Endothelial cell (in vitro differentiated cells): ENCODE data around the gene ZSCAN31. TPM values are rescaled to one million over a fixed set of nuclear protein-coding genes. Genes with fewer than 3 reads are reported as not detected.

ENCODE experiments used
- DNase-seq: peaks from one replicate; pipeline ENCODE4 v3.0.0; 2021; ENCODE audit warnings: low spot score
- H3K27ac Mint-ChIP-seq: one replicate; pipeline ENCODE4 v1.8.0; 2021; ENCODE audit warnings: mixed read lengths, inconsistent platforms; ENCODE audit not compliant: unreplicated experiment
- H3K27me3 Mint-ChIP-seq: one replicate; pipeline ENCODE4 v1.8.0; 2021; ENCODE audit warnings: mild to moderate bottlenecking, moderate library complexity, mixed read lengths, inconsistent platforms; ENCODE audit not compliant: unreplicated experiment
- H3K36me3 Mint-ChIP-seq: one replicate; pipeline ENCODE4 v1.8.0; 2021; ENCODE audit warnings: mild to moderate bottlenecking, low read depth, mixed read lengths, inconsistent platforms; ENCODE audit not compliant: unreplicated experiment
- H3K4me1 Mint-ChIP-seq: one replicate; pipeline ENCODE4 v1.8.0; 2021; ENCODE audit warnings: mild to moderate bottlenecking, mixed read lengths, inconsistent platforms; ENCODE audit not compliant: unreplicated experiment
- H3K4me3 Mint-ChIP-seq: one replicate; pipeline ENCODE4 v1.8.0; 2021; ENCODE audit warnings: mild to moderate bottlenecking, mixed read lengths, inconsistent platforms; ENCODE audit not compliant: unreplicated experiment
- H3K9me3 Mint-ChIP-seq: one replicate; pipeline ENCODE4 v1.8.0; 2021; ENCODE audit warnings: mixed read lengths, inconsistent platforms; ENCODE audit not compliant: unreplicated experiment
- long read RNA-seq: library from polyadenylated mRNA; unstranded; transcript quantifications from one replicate; pipeline ENCODE4 v2.0.0, GENCODE V29; 2020; ENCODE audit not compliant: unreplicated experiment
- total RNA-seq: library from RNA; stranded (reverse); fragmentation: NEBNext Ultra II Directional; extraction: Animal tissue kit (Norgen Biotek cat#: 25700); gene quantifications from one replicate; pipeline ENCODE4 v1.2.1, GENCODE V29; 2021; ENCODE audit not compliant: unreplicated experiment
- TF ChIP-seq, protein P1 (sequence below): fragments of 200-600 bp; sonication (generic); IDR thresholded peaks from one replicate; pipeline ENCODE4 v1.5.0; 2021; ENCODE audit warnings: antibody characterized with exemption; ENCODE audit not compliant: unreplicated experiment

The ZSCAN31 gene
- total RNA-seq, result 3.7 TPM
- long read RNA-seq, partial matches to known transcripts, result 0 of 1 reads
- long read RNA-seq, other reads (novel, unspliced or antisense), result 0 of 1 reads

DNA sequence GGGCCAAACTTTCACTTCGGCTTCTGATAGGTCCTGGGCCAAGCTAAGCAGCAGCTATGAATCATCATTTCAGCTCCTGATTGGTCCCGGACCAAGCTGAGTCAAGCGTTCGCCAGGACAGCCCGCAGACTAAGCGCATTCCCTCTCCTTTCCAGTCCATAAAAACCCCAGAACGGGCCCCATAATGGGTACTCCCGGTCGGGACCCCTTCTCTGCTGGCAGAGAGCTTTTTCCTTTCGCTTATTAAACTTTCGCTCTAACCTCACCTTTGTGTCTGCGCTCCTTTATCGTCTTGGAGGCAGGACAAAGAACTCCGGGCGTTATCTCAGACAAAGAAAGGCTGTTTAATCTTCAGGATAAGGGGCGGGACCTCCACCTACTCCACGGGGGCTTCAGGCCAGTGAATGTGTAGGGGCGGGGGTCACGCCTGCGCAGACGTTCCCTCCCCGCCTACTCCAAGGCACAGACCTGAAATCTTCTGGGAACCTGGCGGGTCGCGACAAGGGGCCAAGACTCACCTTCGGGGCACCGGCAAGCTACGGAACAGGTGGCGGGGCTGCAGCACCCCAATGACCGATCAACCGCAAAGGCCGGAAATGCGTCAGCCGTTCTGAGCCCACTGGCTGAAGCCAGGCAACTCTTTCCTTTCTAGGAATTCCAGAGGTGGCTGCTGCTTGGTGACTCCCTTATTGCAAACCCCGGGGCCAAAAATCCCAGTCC lies at the start of gene ZSCAN31:
Gene ZSCAN31, minus strand, starts transcription at position 585 of the 720 bp plus-strand sequence. CDS start 6,465 bp downstream, outside the sequence.
- peak; percentile 82 for DNase-seq
- no peaks in the 10 kb centered on the region for H3K27me3 Mint-ChIP-seq
- H3K36me3 Mint-ChIP-seq, result no peaks in the 10 kb centered on the region
- peaks cover 11% of the 10 kb centered on the region for H3K4me1 Mint-ChIP-seq
- H3K4me3 Mint-ChIP-seq, result no peak within 1 kb of the TSS
- TF ChIP-seq, protein P1, sequence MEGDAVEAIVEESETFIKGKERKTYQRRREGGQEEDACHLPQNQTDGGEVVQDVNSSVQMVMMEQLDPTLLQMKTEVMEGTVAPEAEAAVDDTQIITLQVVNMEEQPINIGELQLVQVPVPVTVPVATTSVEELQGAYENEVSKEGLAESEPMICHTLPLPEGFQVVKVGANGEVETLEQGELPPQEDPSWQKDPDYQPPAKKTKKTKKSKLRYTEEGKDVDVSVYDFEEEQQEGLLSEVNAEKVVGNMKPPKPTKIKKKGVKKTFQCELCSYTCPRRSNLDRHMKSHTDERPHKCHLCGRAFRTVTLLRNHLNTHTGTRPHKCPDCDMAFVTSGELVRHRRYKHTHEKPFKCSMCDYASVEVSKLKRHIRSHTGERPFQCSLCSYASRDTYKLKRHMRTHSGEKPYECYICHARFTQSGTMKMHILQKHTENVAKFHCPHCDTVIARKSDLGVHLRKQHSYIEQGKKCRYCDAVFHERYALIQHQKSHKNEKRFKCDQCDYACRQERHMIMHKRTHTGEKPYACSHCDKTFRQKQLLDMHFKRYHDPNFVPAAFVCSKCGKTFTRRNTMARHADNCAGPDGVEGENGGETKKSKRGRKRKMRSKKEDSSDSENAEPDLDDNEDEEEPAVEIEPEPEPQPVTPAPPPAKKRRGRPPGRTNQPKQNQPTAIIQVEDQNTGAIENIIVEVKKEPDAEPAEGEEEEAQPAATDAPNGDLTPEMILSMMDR, result no peak
- H3K27ac Mint-ChIP-seq, result no peak within 1 kb of the TSS
- no peaks in the 10 kb centered on the region for H3K9me3 Mint-ChIP-seq

DNA sequence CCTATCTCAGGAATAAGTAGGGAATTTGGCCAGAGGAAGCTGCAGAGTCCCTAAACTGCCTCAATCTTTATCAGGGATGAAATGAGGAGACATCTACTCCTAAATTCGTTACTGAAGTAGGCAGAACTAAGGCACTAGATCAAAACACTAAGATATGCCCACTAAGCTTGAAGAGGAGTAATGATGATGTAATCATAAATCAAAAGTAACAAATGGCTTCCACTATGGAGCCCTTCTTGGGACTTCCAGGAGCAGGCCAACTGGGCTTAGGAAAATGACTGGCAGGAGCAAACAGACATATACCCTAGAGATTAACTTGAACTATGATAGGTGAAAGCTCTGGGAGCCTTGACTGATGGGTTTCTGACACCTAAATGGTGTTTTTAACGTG lies 48.2 kb upstream of the ZSCAN31 start:
- no peaks in the 10 kb centered on the region for H3K27me3 Mint-ChIP-seq
- H3K9me3 Mint-ChIP-seq, result no peaks in the 10 kb centered on the region
- H3K36me3 Mint-ChIP-seq, result peaks cover 27% of the 10 kb centered on the region
- peaks cover 9% of the 10 kb centered on the region for H3K4me1 Mint-ChIP-seq
- TF ChIP-seq, protein P1, result no peak
- no peak overlapping the region for H3K4me3 Mint-ChIP-seq
- no peak overlapping the region for H3K27ac Mint-ChIP-seq
- no peak for DNase-seq

DNA sequence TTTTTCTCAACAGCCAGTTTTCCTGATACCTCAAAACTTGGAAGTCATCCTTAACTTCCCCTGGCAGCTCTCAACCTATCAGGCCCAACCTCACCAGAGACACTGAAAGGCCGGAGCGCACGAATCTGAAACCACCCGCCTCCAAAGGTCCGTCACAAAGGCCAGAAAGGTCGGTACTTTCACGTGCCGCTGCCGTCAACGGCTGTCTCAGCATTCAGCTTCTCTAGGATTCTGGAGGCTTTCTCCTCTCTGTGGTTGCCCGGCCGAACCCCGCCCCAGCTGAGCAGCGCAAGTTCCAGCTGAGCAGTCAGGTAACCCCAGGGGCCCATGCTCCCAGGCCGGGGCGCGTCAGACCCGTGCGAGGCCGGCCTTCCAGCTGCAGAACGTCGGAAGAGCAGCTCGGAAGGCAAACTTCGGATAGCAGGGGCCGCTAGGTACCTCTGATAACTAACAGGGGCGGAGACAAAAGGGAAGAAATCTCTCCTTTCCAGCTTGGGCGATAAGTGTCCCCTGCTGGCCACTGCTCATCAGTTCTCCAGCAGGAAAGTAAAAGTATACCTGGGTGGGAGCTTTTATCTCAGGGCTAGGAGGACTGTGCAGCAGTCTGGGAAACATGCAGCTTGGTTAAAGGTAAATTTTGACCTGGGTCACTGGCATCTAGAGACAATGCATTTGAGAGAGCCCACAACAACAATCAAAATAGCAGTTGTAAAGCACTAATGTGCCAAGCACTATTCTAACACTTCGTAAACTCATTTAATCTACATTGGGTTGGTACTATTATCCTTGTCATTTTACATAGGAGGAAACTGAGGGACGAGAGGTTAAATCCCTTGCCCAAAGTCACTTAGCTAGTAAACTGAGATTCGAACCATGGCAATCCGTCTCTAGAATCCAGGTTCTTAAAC lies 47.5 kb upstream of the ZSCAN31 start:
- H3K36me3 Mint-ChIP-seq, result peaks cover 27% of the 10 kb centered on the region

DNA sequence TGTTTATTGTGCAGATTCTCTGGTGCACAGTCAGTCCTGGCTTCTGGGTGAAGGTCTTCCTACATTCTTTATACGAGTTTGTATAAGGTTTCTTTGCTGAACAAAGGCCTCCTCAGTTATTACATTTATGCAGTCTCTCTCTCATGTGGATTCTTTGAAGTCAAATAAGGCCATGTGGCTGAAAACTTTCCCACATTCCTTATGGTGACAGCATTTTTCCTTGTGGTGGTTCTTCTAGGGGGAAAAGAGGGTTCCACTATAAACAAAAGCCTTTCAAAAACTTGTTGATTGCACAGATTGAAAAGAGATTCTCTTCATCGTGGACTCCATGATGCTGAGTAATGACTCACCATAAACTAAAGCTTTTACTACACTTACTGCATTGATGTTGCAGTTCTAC lies 44.4 kb upstream of the ZSCAN31 start:
- Mint-ChIP-seq H3K36me3 (peaks cover 26% of the 10 kb centered on the region), H3K9me3 (no peaks in the 10 kb centered on the region), H3K4me3 (no peak overlapping the region), H3K4me1 (peaks cover 9% of the 10 kb centered on the region), H3K27me3 (no peaks in the 10 kb centered on the region), H3K27ac (no peak overlapping the region)
- DNase-seq, result no peak
- TF ChIP-seq, protein P1, result no peak

More for the DNA sequence above, 47.5 kb upstream of the ZSCAN31 start:
- DNase-seq, result peak; percentile 79
- H3K4me1 Mint-ChIP-seq, result peaks cover 9% of the 10 kb centered on the region
- TF ChIP-seq, protein P1, result peak; percentile 32
- peak overlapping the region; percentile 89 for H3K27ac Mint-ChIP-seq
- peak overlapping the region; percentile 88 for H3K4me3 Mint-ChIP-seq
- no peaks in the 10 kb centered on the region for H3K9me3 Mint-ChIP-seq
- no peaks in the 10 kb centered on the region for H3K27me3 Mint-ChIP-seq
